ENCODE data around the gene BAZ1A. TPM values are rescaled to one million over a fixed set of nuclear protein-coding genes. Genes with fewer than 3 reads are reported as not detected.

The BAZ1A gene
- total and polyA plus RNA-seq, 2 of the 8 experiments (the other 6 are each of a cell fraction or from before 2014, with no cell fraction given) = 8.0 to 23.1 TPM

DNA sequence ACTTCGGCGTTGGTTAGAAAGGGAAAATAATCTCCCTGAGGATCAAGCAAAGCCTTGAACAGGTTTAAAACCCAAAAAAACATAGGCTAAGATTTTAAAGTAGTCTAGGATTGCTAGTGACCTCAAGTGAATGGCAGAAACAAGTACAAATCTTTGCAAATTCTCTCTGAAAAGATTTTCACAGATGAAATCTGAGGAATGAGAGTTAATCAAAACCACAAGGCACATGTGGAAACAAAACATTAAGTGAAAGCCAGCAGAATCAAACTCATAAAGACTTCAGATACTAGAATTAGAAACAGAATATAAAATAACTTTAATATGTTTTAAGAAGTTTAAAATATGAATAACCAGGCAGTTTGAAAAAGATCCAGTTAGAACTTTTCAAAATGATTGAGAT, 108.6 kb downstream of the BAZ1A start:
- Histone ChIP-seq H3K27ac (ENCODE audit: low read depth, low read length) (no peak overlapping the region), H3K4me3 (ENCODE audit: extremely low read depth in 1 of 4, insufficient read depth in 2 of 4, low read depth in 3 of 4, low read length in 4 of 4) (no peak overlapping the region), H2BK120ac (replicated peaks; ENCODE audit: low read depth, low read length) (no peak overlapping the region), H3K23ac (ENCODE audit: insufficient read length) (no peak overlapping the region), H3K79me2 (ENCODE audit: control insufficient read depth in 1 of 2, insufficient read depth in 2 of 2, low read length in 2 of 2) (no peaks in the 10 kb centered on the region), H2AFZ (ENCODE audit: low read length) (no peak overlapping the region), H3K4ac (replicated peaks; ENCODE audit: insufficient read length, low read depth, low read length) (no peak overlapping the region), H3K14ac (ENCODE audit: insufficient read length) (no peak overlapping the region), H2BK15ac (ENCODE audit: low read length) (no peak overlapping the region), H3K4me2 (ENCODE audit: insufficient read depth in 1 of 2, low read depth in 2 of 2, low read length in 2 of 2) (no peak overlapping the region), H3K18ac (ENCODE audit: extremely low read depth, low read length) (no peak overlapping the region), H4K20me1 (replicated peaks in 1 of 2; ENCODE audit: control insufficient read depth in 1 of 2, insufficient read depth in 2 of 2, low read length in 2 of 2) (no peaks in the 10 kb centered on the region), H4K8ac (ENCODE audit: extremely low read depth, insufficient read depth, low read length) (no peak overlapping the region), H3K56ac (replicated peaks; ENCODE audit: insufficient read length, low read depth, low read length) (no peak overlapping the region), H4K5ac (ENCODE audit: insufficient read length, low read depth, low read length) (no peak overlapping the region), H4K91ac (replicated peaks; ENCODE audit: insufficient read length, low read length) (no peak overlapping the region), H2AK5ac (ENCODE audit: low read depth, low read length) (no peak overlapping the region), H3K27me3 (replicated peaks in 1 of 4; ENCODE audit: control insufficient read depth in 3 of 4, extremely low read depth in 1 of 4, insufficient read depth in 3 of 4, low read length in 3 of 4) (no peaks in the 10 kb centered on the region), H3K23me2 (ENCODE audit: low read depth, low read length) (no peaks in the 10 kb centered on the region), H2BK5ac (ENCODE audit: low read depth, low read length) (no peak overlapping the region), H2BK20ac (ENCODE audit: low read length) (no peak overlapping the region), H3K79me1 (ENCODE audit: low read depth, low read length) (no peaks in the 10 kb centered on the region), H2BK12ac (ENCODE audit: low read depth, low read length) (no peak overlapping the region), H3K9me3 (ENCODE audit: insufficient read depth in 2 of 2, low read depth in 1 of 2, low read length in 1 of 2) (no peaks in the 10 kb centered on the region), H3K36me3 (ENCODE audit: control insufficient read depth in 2 of 4, insufficient read depth in 4 of 4, low read length in 3 of 4) (peaks cover 2 to 15% (median 8%) of the 10 kb centered on the region in 4 experiments; a peak in 7 of 8 replicates), H3K9ac (replicated peaks in 1 of 4; ENCODE audit: extremely low read depth in 1 of 4, low read depth in 3 of 4, low read length in 3 of 4) (no peak overlapping the region), H3K4me1 (replicated peaks in 1 of 4; ENCODE audit: control insufficient read depth in 3 of 4, insufficient read depth in 4 of 4, low read length in 3 of 4) (no peaks in the 10 kb centered on the region)
- FAIRE-seq (no peak), DNase-seq (ENCODE audit: low read depth in 1 of 2, low spot score in 2 of 2) (no peak)
- CTCF ChIA-PET (ENCODE audit: partially characterized antibody) = interaction anchor here (0.6 to 2.2 kb wide), 10 partner anchors 9 to 237 kb away, joined by 3 to 12 read pairs (median 4); no protein-coding TSS in a partner anchor
- POLR2A ChIA-PET (ENCODE audit: partially characterized antibody) = interaction anchor here (0.6 kb wide), 1 partner anchor 141 kb away, joined by 5 read pairs; no protein-coding TSS in a partner anchor
- 94% methylated on average over 2 of the region's 2 CpGs; no CpG with 5 or more reads in 1 of the 2 experiments for WGBS, 2 experiments (ENCODE audit: extremely low coverage in 1 of 2, insufficient coverage in 1 of 2, insufficient read length in 1 of 2, insufficient replicate concordance in 2 of 2, low coverage in 1 of 2, low lambda C conversion rate in 2 of 2, missing lambda C conversion rate in 1 of 2)
- no peak for TF ChIP-seq ZNF274 (IDR thresholded peaks at IDR 0.05; ENCODE audit: borderline replicate concordance, extremely low read depth, low read length)
